Fibroblast of the aortic adventitia (primary cell): Measurements from ENCODE around the gene RPL15. TPM values are rescaled to one million over a fixed set of nuclear protein-coding genes. Genes with fewer than 3 reads are reported as not detected.

ENCODE experiments used
- DNase-seq: peaks from one replicate; pipeline ENCODE4 v3.0.0-alpha.2; 2010; ENCODE audit warnings: low read depth
- H3K4me3 ChIP-seq: 2 replicates; pipeline ENCODE4 v1.5.1; 2011; ENCODE audit warnings: low read depth, mild to moderate bottlenecking, control low read depth, low read length, moderate library complexity
- total RNA-seq: library from RNA; depleted of rRNA; stranded (reverse); fragments of >200 nt; gene quantifications from 2 replicates; pipeline ENCODE4 v1.2.3, GENCODE V29; 2012; ENCODE audit warnings: low replicate concordance
- TF ChIP-seq, protein P1 (sequence below): IDR thresholded peaks from 2 replicates; pipeline ENCODE4 v1.5.1; 2011; ENCODE audit warnings: mild to moderate bottlenecking, low read length, control low read depth, inconsistent platforms; ENCODE audit not compliant: insufficient read depth

RPL15 gene
- total RNA-seq, 1 donor: 2,953 TPM

DNA sequence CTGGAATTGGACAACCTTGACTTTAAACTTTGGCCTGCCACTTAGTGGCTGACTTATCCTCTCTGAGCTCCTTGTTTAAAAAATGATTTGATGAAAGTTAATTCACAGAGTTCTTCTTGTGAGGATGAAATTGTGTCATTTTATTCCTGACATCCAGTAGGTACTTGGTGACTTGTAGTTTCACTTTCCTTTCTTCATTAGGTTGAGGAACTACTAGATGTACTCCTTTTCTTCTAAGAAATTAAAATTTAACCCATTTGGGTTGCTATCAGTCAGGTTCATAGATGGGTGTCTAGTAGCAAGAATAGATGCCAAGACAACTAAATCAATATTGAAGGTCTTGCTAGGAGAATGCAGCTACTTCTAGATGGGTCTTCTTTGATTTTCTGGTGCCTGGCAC is 33.4 kb downstream of the RPL15 start:
- TF ChIP-seq, protein P1, sequence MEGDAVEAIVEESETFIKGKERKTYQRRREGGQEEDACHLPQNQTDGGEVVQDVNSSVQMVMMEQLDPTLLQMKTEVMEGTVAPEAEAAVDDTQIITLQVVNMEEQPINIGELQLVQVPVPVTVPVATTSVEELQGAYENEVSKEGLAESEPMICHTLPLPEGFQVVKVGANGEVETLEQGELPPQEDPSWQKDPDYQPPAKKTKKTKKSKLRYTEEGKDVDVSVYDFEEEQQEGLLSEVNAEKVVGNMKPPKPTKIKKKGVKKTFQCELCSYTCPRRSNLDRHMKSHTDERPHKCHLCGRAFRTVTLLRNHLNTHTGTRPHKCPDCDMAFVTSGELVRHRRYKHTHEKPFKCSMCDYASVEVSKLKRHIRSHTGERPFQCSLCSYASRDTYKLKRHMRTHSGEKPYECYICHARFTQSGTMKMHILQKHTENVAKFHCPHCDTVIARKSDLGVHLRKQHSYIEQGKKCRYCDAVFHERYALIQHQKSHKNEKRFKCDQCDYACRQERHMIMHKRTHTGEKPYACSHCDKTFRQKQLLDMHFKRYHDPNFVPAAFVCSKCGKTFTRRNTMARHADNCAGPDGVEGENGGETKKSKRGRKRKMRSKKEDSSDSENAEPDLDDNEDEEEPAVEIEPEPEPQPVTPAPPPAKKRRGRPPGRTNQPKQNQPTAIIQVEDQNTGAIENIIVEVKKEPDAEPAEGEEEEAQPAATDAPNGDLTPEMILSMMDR: no peak
- H3K4me3 ChIP-seq: no peak overlapping the region
- no peak for DNase-seq

DNA sequence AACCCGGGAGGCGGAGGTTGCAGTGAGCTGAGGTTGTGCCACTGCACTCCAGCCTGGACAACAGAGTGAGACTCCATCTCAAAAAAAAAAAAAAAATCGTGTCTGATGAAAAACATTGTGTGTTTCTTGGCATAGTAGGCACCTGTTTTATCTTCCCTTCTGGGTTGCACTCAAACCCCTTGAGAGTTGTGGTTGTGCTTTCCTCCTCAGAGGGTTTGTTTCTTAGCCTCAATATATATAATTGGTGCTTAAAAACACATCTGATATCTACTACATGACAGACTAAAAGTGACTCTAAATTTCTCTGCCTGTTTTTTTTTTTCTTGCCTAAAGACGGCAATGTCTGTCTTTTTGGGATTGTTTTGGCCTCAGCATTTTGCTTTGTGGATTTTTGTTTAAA is 35.7 kb downstream of the RPL15 start:
- peak; percentile 69 for DNase-seq
- H3K4me3 ChIP-seq: no peak overlapping the region
- TF ChIP-seq, protein P1: no peak

DNA sequence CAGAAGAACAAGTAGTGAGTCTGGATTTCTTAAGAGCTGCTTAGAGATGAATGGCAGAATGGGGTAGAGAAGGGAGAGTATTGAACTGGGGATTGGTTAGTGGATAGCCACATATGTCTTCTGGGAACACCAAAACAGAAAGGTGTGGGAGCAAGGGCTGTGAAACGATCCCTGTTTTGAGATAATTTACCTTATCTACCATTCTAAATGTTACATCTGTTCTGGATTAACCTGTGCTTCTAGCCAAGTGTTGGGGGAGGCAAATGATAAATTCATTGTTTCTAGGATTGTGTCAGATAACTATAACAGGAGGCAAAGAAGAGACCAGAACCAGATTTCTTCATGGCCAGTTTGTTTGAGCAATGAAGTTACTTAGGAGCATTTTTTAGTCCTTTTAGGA is 36.6 kb downstream of the RPL15 start:
- TF ChIP-seq, protein P1: no peak
- DNase-seq: peak; percentile 40
- no peak overlapping the region for H3K4me3 ChIP-seq

DNA sequence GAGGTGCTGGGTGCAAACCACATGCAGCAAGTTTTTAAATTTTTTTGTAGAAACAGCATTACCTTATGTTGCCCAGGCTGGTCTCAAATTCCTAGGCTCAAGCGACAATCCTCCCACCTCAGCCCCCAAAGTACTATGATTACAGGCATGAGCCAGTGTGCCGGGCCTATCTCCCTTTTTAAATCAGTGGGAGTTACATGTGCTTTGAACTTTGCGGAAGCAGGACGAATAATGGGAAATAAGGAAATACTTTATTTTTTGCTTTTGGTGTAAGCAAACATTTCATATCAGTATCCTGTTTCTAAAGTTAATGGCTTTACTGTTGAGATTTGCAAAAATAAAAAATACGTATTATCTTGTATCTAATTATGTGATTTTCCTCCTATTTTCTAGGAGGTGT is 37.2 kb downstream of the RPL15 start:
- no peak for DNase-seq
- H3K4me3 ChIP-seq: no peak overlapping the region
- TF ChIP-seq, protein P1: no peak

DNA sequence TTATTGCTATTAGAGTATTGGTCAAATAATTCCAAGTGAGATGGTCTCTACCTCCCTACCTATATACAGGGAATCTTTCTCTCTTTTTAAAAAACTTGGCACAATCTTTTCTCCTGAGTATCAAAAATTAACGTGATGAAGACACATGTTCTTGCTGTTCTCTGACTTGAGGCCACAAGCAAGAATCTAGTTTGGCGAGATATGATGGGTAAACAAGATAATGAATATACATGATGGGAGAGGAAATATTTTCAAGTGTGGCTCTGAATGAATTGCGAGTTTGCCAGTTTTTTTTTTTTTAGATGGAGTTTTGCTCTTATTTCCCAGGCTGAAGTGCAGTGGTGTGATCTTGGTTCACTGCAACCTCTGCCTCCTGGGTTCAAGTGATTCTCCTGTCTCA is 39.8 kb downstream of the RPL15 start:
- no peak overlapping the region for H3K4me3 ChIP-seq
- no peak for DNase-seq
- TF ChIP-seq, protein P1: no peak

DNA sequence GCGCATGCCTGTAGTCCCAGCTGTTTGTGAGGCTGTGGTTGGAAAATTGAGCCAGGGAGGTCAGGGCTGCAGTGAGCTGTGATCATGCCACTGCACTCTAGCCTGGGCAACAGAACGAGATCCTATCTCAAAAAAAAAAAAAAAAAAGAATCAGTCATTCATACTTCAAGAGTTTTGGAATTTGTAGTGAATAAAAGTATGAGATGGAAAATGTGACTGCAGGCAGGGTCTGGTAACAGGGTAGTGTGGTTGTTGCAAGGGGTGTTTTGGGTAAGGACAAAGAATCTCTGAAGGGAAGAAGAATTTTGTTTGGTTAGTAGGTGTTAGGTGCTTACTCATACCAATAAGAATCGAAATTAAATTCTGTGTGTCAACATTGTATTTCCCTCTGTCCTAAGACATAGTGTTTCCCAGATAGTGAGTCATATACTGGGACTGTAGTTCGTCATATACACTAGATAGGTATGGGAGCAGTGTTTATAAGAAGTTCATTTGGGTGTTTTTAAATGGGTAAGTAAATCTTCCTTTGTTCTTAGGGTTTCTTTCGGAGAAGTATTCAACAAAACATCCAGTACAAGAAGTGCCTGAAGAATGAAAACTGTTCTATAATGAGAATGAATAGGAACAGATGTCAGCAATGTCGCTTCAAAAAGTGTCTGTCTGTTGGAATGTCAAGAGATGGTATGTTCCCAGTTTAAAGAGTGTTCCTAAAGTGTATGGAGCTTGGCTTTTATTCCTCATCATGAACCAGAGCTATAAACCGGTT is 42.4 kb downstream of the RPL15 start:
- no peak overlapping the region for H3K4me3 ChIP-seq
- peak; percentile 77 for DNase-seq
- TF ChIP-seq, protein P1: no peak

DNA sequence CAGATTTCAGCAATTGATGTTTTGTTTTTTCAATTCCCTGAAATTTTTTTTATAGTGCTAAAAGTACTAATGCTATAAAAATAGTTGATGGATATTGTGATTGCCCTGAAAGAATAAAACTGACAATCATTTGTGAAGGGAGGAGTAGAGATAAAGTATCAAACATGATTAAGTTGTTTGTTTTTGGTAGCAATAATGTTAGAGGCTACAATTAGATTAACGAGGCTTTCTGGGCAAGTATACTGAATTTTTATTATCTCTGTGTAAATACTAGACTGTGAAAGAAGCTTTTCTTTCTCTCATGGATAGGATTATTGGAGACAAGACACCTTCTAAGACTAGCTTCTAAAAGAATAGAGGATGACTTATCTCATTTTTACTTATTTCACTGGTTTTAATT is 43.7 kb downstream of the RPL15 start:
- no peak overlapping the region for H3K4me3 ChIP-seq
- TF ChIP-seq, protein P1: no peak
- no peak for DNase-seq
